Naive thymus-derived CD8-positive, alpha-beta T cell (primary cell): ENCODE measurements around the gene DPH2. TPM values are rescaled to one million over a fixed set of nuclear protein-coding genes. Genes with fewer than 3 reads are reported as not detected.

Experiments
- ATAC-seq, 2 donors: fragments of 150-1000 bp; cut with Tn5 transposase in 1 of 2; sonication (Bioruptor Pico), chemical (Tn5 transposase) in 1 of 2; 1 replicate in 1 of 2; 2 replicates in 1 of 2; pipeline ENCODE4 v1.10.0; 2021; ENCODE audit warnings: mild to moderate bottlenecking in 2 of 2, moderate library complexity in 2 of 2
- POLR2A ChIA-PET: fragments of 350-600 bp; sonication (Branson Sonifier 250); formaldehyde crosslinking; loops from one replicate; lab custom pipeline; 2021; ENCODE audit warnings: antibody characterized with exemption; lab: Charles Lee
- DNase-seq, 10 donors: peaks; one replicate each; pipeline versions ENCODE4 v3.0.0 to v3.0.0-alpha.2; 2020 to 2022
- H3K27ac Mint-ChIP-seq, 10 donors: one replicate each; pipeline ENCODE4 v1.8.0; 2020 to 2022; ENCODE audit warnings: mild to moderate bottlenecking in 10 of 10, mixed read lengths in 10 of 10, moderate library complexity in 4 of 10, inconsistent platforms in 1 of 10
- H3K27me3 Mint-ChIP-seq, 5 donors: one replicate each; pipeline ENCODE4 v1.8.0; 2021 to 2022; ENCODE audit warnings: mixed read lengths in 5 of 5
- H3K36me3 Mint-ChIP-seq, 3 donors: one replicate each; pipeline ENCODE4 v1.8.0; 2020 to 2022; ENCODE audit warnings: mixed read lengths in 3 of 3, mild to moderate bottlenecking in 2 of 3, inconsistent platforms in 1 of 3
- H3K4me1 Mint-ChIP-seq, 4 donors: one replicate each; pipeline ENCODE4 v1.8.0; 2021 to 2022; ENCODE audit warnings: mixed read lengths in 4 of 4
- H3K4me3 Mint-ChIP-seq, 10 donors: one replicate each; pipeline ENCODE4 v1.8.0; 2020 to 2022; ENCODE audit warnings: mild to moderate bottlenecking in 10 of 10, mixed read lengths in 10 of 10, moderate library complexity in 6 of 10, inconsistent platforms in 1 of 10
- H3K9me3 Mint-ChIP-seq, 9 donors: one replicate each; pipeline ENCODE4 v1.8.0; 2020 to 2022; ENCODE audit warnings: mixed read lengths in 9 of 9, mild to moderate bottlenecking in 3 of 9, inconsistent platforms in 1 of 9, moderate library complexity in 1 of 9
- polyA plus RNA-seq, 3 donors: library from polyadenylated mRNA; unstranded; fragments of 300-500 nt; fragmentation: Illumina TruSeq; gene quantifications; one replicate each; pipeline ENCODE4 v1.2.3, GENCODE V29; 2021
- total RNA-seq, 8 experiments: library from RNA in 2 of 8; stranded (reverse) in 2 of 8; gene quantifications; one replicate each; pipeline ENCODE4 v1.2.3 and lab custom pipeline; 2021 to 2026

The DPH2 gene
- total and polyA plus RNA-seq, 5 experiments from 2014 or later, result 30.2 to 40.4 (median 35.7) TPM

DNA sequence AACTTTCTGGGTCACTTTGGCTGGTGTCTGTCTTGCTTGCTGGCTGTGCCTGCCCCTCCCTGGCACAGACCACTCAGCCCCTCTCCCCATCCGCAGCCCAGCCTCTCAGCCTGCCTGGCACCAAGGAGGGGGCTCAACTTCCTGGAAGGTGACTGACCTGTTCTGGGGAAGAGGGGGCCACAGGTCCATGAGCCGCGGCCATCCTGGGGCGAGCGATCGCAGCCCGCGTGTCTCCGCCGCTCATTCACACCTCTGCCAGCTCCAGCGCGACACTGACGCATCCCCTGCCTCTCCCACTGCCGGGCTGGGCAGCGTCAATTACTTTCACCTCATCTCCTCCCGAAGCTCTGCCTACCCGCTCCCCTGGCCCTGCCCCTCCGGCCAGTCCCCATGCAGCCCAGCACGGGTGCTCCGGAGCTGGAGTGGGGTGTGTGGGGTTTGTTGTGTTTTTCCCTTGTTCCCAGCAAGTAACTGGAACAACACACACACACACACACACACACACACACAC, 47.1 kb downstream of the DPH2 start:
- Mint-ChIP-seq H3K36me3 (no peaks in the 10 kb centered on the region), H3K9me3 (no peaks in the 10 kb centered on the region), H3K27ac (no peak overlapping the region), H3K4me1 (peaks cover 10 to 25% (median 16%) of the 10 kb centered on the region in 4 donors), H3K27me3 (no peaks in the 10 kb centered on the region), H3K4me3 (no peak overlapping the region)
- ATAC-seq, result no peak
- DNase-seq, result no peak
- POLR2A ChIA-PET, result no interaction called here

DNA sequence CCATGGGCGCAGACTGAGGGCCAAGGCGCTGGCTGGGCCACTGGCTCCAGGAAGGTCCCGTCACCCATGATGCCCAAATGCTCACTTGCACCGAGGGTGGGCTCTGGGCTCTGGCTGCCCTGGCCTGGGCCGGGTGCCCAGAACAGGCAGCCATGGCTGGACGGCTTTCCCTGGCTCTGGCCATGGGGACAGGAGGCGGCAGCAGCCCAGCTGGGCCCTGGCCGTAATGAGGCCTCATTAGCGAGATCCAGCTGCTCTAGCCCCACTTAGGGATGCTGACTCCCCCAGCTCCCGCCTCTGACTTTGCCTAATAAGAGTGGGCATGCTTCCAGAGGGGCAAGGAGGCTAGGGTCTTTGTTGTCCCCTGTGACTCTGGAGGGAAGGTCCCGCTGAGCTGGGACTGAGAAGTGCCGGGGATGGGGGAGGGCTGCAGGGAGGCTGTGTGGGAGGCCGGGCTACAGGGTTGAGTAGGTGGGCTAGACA, 49.7 kb downstream of the DPH2 start:
- POLR2A ChIA-PET, result no interaction called here
- Mint-ChIP-seq H3K4me3 (no peak overlapping the region), H3K27ac (no peak overlapping the region), H3K27me3 (no peaks in the 10 kb centered on the region), H3K9me3 (no peaks in the 10 kb centered on the region), H3K4me1 (peaks cover 0 to 1% (median 0%) of the 10 kb centered on the region in 4 donors), H3K36me3 (no peaks in the 10 kb centered on the region)
- ATAC-seq (no peak), DNase-seq (no peak)

DNA sequence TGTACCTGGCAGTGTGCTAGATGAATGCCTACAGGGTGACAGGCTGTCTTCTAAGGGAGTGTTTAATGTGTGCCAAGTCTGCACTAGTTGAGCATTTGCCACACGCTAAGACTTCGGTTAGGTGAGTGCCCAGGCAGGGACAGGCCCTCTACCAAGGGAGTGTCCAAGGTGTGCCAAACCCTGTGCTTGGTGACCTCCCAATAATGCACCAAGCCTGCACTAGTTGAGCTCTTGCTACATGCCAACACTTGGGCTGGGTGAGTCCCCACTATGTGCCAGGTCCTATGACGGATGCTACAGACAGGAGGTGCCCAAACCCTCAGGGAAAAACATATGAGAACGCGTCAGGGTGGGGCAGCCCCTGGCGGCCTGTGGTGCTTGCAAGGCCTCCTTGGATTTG, 50.7 kb downstream of the DPH2 start:
- no peak overlapping the region for H3K4me3 Mint-ChIP-seq
- no peaks in the 10 kb centered on the region for H3K4me1 Mint-ChIP-seq
- H3K27ac Mint-ChIP-seq, result no peak overlapping the region
- H3K36me3 Mint-ChIP-seq, result no peaks in the 10 kb centered on the region
- H3K9me3 Mint-ChIP-seq, result no peaks in the 10 kb centered on the region
- no peak for ATAC-seq
- DNase-seq, result no peak
- H3K27me3 Mint-ChIP-seq, result no peaks in the 10 kb centered on the region
- POLR2A ChIA-PET, result interaction anchor here (0.5 kb wide), 1 partner anchor 441 kb away, joined by 6 read pairs; no protein-coding TSS in a partner anchor

DNA sequence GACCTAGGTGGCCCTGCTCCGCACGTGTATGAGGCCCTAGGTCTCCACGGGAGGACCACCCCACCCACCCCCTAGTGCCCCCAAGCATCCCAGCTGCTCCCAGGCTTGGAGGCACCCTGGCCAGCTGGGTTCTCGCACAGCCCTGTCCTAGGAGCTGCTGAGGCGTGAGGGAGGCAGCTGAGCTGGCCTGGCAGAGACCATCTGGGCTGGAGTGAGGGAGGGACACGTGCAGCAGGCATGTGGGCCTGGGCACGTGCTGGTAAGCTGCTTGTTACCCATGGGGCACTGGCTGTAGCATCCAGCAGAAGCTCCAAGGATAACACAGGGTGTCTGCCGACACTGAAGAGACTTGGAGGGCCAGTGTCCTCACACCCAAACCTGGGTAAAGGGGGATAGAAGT, 51.3 kb downstream of the DPH2 start:
- POLR2A ChIA-PET, result no interaction called here

DNA sequence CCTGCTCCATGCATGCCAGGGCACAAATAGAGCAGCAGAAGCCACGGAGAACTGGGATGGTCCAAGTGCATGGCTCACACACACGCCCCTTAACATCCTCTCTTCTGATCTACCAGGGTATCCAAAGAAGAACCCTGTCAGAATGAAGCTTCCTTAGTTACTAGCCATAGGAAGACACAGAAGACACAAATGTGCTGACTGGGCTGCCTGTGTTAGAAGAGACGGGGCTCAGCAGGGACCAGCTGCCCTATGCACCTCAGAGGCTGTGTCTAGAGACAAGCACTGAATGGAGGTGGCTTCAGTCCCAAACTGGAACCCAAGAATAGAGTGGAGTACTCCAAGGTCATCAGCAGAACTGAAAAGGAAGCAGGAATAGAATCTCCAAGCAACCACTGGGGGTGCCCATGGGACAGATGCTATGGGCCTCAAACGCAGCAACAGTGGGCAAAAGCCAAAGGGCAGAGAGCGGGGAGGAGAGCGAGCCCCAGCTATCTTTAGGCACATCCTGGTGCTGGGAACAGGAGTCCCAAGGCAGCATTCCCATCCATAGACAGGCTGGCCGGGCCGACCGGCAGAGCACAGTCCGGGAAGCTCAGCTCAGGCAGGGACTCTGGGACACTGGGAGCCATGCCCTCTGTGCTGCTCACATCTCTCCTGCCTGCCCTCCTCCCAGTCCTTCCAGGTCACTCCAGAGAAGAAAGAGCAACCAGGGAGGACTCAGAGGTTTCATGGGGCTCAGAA, 51.9 kb downstream of the DPH2 start:
- Mint-ChIP-seq H3K27ac (peak overlapping the region in 1 of 10 donors; percentile 7), H3K9me3 (no peaks in the 10 kb centered on the region), H3K36me3 (no peaks in the 10 kb centered on the region), H3K4me1 (no peaks in the 10 kb centered on the region), H3K4me3 (no peak overlapping the region), H3K27me3 (no peaks in the 10 kb centered on the region)
- ATAC-seq, result no peak
- DNase-seq, result no peak
- POLR2A ChIA-PET, result no interaction called here

More for the DNA sequence above, 51.3 kb downstream of the DPH2 start:
- Mint-ChIP-seq H3K4me3 (no peak overlapping the region), H3K36me3 (no peaks in the 10 kb centered on the region), H3K27me3 (no peaks in the 10 kb centered on the region), H3K27ac (no peak overlapping the region), H3K9me3 (no peaks in the 10 kb centered on the region), H3K4me1 (no peaks in the 10 kb centered on the region)
- DNase-seq, result no peak
- no peak for ATAC-seq

Other genes starting within 250 kb of the DPH2 start
- gene ARTN, start 36.2 kb upstream of the DPH2 start, total RNA-seq, result under 1 TPM; 0.25 to 0.96 TPM
- gene ARTN, start 36.2 kb upstream of the DPH2 start, polyA plus RNA-seq, result not detected
- 10 to 100 TPM; 20.5 to 24.1 TPM for gene IPO13, start 23.1 kb upstream of the DPH2 start, total RNA-seq
- 10 to 100 TPM; 13.8 to 14.5 (median 14.4) TPM for gene IPO13, start 23.1 kb upstream of the DPH2 start, polyA plus RNA-seq
- gene ATP6V0B, start 5.0 kb downstream of the DPH2 start, total RNA-seq, result 10 to 100 TPM; 55.8 to 59.6 TPM
- 100 to 1,000 TPM; 149 to 213 (median 166) TPM for gene ATP6V0B, start 5.0 kb downstream of the DPH2 start, polyA plus RNA-seq
- under 1 TPM; 0.38 to 0.83 TPM for gene B4GALT2, start 9.2 kb downstream of the DPH2 start, total RNA-seq
- gene B4GALT2, start 9.2 kb downstream of the DPH2 start, polyA plus RNA-seq, result under 1 TPM in 2 of 3 donors, not detected in 1; 0.11 to 0.25 TPM
- 1 to 10 TPM; 1.9 to 2.5 TPM for gene CCDC24, start 21.6 kb downstream of the DPH2 start, total RNA-seq
- gene CCDC24, start 21.6 kb downstream of the DPH2 start, polyA plus RNA-seq, result under 1 TPM in 2 of 3 donors, not detected in 1; 0.29 to 0.61 TPM
- gene SLC6A9, start 61.5 kb downstream of the DPH2 start, total RNA-seq, result 1 to 10 TPM; 1.7 to 3.4 TPM
- not detected for gene SLC6A9, start 61.5 kb downstream of the DPH2 start, polyA plus RNA-seq
- gene KLF17, start 148.8 kb downstream of the DPH2 start, total RNA-seq, result not detected
- not detected for gene KLF17, start 148.8 kb downstream of the DPH2 start, polyA plus RNA-seq
- gene KLF18, start 171.6 kb downstream of the DPH2 start, total RNA-seq, result not detected
- gene KLF18, start 171.6 kb downstream of the DPH2 start, polyA plus RNA-seq, result not detected
- 10 to 100 TPM; 95.2 to 96.0 TPM for gene DMAP1, start 243.5 kb downstream of the DPH2 start, total RNA-seq
- gene DMAP1, start 243.5 kb downstream of the DPH2 start, polyA plus RNA-seq, result 10 to 100 TPM; 32.6 to 44.4 (median 42.3) TPM